ENCODE measurements around the gene ANO1. TPM values are rescaled to one million over a fixed set of nuclear protein-coding genes. Genes with fewer than 3 reads are reported as not detected.
A peak's percentile ranks its signal among the peaks of the same experiment; 100 is the strongest.

The ANO1 gene
- total RNA-seq, 1 donor from 2014 or later = 1.2 TPM

DNA sequence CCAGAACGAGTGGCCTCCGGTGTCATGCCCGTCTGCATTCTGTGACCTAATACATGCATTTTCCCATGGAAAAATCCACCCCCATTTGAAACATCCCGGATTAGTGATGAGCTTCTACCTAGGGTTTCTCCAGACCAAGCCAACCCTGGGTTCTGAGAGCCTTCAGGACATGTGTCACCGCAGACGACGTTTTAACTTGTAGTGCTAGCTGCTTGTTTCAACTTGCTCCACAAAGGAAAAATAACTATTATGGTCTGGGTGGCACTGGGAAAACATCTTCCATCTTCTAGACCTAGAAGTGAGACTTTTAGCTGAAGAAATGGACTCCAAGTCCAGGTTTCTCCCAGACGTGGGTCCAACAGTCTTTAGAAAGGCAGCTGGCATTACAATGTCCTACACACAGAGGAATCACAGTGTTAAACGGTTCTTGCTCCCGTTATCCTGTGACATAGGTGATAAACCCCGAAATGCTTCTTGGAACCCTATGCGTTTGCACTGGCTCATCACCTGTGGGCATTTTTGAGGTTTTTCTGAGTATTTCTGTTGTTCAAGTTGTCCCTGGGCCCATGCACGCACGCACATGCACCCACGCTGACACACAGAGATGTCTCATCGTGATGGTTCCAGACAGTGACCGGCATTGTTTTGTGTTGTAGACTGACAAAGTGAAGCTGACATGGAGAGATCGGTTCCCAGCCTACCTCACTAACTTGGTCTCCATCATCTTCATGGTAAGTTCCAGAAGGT, 78.3 kb downstream of the ANO1 start:
- no peak for DNase-seq (ENCODE audit: low read depth)
- H3K4me3 ChIP-seq (ENCODE audit: low read depth, low read length) = no peak overlapping the region

DNA sequence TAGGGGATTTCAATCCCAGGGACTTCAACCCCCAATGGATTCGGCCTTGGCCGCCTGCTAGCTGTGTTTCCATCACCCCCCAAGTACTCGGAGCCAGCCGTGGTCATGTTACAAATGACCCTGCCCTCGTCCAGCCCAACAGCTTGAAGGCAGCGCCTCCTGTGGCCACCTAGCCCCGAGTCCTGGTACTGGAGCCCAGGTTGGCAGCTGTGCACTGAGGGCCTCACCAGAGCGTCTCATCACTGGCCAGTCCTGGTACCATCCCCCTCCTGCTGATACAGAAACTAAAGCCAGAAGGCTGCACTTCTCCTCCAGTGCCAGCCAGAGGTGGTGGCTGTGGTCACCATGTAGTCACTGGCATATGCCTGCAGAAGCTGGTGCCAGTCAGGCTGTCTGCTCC, 80.1 kb downstream of the ANO1 start:
- TF ChIP-seq, protein P1, sequence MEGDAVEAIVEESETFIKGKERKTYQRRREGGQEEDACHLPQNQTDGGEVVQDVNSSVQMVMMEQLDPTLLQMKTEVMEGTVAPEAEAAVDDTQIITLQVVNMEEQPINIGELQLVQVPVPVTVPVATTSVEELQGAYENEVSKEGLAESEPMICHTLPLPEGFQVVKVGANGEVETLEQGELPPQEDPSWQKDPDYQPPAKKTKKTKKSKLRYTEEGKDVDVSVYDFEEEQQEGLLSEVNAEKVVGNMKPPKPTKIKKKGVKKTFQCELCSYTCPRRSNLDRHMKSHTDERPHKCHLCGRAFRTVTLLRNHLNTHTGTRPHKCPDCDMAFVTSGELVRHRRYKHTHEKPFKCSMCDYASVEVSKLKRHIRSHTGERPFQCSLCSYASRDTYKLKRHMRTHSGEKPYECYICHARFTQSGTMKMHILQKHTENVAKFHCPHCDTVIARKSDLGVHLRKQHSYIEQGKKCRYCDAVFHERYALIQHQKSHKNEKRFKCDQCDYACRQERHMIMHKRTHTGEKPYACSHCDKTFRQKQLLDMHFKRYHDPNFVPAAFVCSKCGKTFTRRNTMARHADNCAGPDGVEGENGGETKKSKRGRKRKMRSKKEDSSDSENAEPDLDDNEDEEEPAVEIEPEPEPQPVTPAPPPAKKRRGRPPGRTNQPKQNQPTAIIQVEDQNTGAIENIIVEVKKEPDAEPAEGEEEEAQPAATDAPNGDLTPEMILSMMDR (conservative IDR thresholded peaks at IDR 0.05; ENCODE audit: low read depth, low read length) = peak; percentile 41
- H3K4me3 ChIP-seq (ENCODE audit: low read depth, low read length) = no peak overlapping the region
- no peak for DNase-seq (ENCODE audit: low read depth)

More for the DNA sequence above, 78.3 kb downstream of the ANO1 start:
- TF ChIP-seq, protein P1 (conservative IDR thresholded peaks at IDR 0.05; ENCODE audit: low read depth, low read length) = no peak

DNA sequence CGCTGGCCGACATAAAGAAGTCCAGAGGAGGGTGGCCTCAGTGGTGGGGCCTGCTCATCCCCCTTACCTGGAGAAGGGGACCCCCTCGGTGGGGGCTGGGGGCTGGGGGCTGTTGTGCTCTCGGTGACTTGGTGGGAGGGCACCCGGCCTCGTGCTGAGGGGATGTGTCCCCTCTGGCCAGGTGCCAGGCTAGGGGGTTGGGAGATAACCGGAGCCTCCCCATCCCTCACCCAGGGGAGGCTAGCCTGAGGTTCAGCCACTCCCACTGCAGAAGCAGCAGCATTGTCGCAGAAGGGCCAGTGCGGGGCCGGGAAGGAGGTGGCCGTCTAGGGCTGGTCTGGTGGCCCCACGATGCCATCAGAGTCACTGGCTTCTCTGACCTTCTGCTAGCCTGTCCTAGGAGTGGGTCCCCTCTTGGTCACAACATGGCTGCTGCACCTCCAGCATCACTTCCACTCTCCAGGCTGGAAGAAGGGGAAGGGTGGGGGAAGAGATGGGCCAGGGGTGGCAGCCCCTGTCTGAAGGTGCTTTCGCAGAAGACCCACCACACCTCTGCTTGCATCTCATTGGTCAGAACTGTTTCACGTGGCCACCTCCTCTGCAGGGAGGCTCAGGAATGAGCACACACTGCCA, 80.8 kb downstream of the ANO1 start:
- H3K4me3 ChIP-seq (ENCODE audit: low read depth, low read length) = no peak overlapping the region
- TF ChIP-seq, protein P1 (conservative IDR thresholded peaks at IDR 0.05; ENCODE audit: low read depth, low read length) = no peak
- DNase-seq (ENCODE audit: low read depth) = no peak

DNA sequence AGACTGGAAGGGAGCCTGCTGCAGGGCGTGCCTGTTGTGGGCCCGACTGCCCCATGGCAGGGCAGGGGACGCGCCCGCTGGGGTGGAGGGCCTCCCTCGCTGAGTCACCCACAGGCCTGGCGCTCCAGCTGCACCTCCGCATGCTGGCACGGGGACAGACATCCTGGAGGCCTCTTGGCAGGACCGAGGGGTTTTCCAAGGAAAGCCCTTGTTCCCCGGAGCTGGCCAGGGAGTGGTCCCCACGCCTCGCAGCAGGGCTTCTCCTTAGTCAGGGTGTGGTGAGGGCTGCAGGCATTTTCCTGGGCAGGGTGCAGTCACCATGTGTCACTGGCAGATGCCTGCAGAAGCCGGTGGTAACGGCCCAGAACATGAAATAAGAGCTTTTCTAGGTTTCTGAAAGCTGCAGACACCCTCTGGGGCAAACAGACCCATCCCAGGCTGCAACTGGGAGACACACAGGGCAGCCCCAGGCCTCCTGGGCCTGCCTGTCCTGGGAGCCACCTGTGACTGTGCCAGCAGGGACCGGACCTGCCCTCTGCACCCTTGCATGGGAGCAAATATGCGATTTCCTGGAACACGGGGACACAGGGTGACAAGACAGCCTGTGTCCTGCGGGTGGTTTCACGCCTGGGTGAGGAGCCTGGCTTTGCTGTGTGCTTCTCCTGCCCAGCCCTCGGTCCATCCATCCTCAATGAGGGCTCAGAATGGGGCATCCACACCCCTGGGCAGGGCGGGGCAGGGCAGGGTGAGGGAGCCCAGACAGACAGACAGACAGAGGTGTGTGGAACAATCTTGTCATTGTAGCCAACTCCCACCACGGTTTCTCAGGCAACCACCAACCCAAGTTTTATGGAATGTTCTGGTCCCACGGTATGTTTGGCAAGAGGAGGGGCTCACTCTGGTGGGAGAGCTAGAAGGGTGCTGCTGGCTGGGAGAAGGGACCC, 81.8 kb downstream of the ANO1 start:
- DNase-seq (ENCODE audit: low read depth) = no peak
- no peak overlapping the region for H3K4me3 ChIP-seq (ENCODE audit: low read depth, low read length)
- TF ChIP-seq, protein P1 (conservative IDR thresholded peaks at IDR 0.05; ENCODE audit: low read depth, low read length) = no peak

DNA sequence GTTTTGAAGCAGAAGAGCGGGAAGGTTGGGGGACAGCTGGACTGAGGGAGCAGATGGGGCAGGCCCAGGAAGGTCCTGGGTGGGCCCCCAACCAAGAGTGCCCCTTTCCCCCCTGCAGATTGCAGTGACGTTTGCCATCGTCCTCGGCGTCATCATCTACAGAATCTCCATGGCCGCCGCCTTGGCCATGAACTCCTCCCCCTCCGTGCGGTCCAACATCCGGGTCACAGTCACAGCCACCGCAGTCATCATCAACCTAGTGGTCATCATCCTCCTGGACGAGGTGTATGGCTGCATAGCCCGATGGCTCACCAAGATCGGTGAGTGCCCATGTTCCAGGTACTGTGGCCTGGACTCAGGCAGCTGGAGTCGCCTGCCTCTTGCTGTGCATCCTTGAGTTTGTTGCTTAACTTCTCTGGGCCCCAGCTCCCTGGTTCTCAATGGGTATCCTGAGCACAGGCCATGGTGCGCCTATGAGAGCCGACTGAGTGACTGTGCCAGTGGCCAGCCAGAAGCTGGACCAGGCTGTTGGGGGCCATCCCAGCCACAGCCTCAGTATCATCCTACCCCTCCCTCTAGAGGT, 83.0 kb downstream of the ANO1 start:
- TF ChIP-seq, protein P1 (conservative IDR thresholded peaks at IDR 0.05; ENCODE audit: low read depth, low read length) = no peak
- DNase-seq (ENCODE audit: low read depth) = no peak
- no peak overlapping the region for H3K4me3 ChIP-seq (ENCODE audit: low read depth, low read length)

DNA sequence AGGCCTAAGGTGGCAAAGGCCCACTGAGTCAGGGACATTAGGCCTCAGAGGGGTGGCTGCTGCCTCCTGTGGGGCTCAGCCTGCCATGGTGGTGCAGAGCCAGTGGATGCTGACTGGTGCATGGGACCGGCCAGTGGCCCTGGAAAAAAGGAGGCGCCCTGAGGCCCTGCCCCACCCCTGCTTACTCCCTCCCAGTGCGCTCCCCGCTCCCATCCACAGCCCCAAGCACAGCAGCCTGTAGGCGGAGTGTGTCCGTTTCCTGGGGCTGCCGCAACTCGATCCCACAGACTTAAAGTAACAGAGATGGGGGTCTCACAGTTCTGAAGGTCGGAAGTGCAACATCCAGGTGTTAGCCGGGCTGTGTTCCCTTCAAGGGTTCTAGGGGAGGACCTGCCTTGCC, 86.6 kb downstream of the ANO1 start:
- DNase-seq (ENCODE audit: low read depth) = no peak
- TF ChIP-seq, protein P1 (conservative IDR thresholded peaks at IDR 0.05; ENCODE audit: low read depth, low read length) = no peak
- H3K4me3 ChIP-seq (ENCODE audit: low read depth, low read length) = no peak overlapping the region

Measured in epithelial cell of proximal tubule (primary cell).